Prostate gland (tissue), 2 donors: ENCODE results near the gene RABEPK. TPM values are rescaled to one million over a fixed set of nuclear protein-coding genes. Genes with fewer than 3 reads are reported as not detected.

Source experiments
- DNase-seq: peaks from one replicate; pipeline ENCODE4 v3.0.0-alpha.2; 2019; ENCODE audit warnings: low spot score
- H3K27ac ChIP-seq, 2 donors: fragments of 200-600 bp; sonication (generic); 2 replicates each; pipeline ENCODE4 v1.5.1; 2017 to 2019
- H3K27me3 ChIP-seq: fragments of 200-600 bp; sonication (generic); replicated peaks from 2 replicates; pipeline ENCODE4 v1.5.1; 2019; ENCODE audit not compliant: insufficient read depth
- H3K36me3 ChIP-seq, 2 donors: fragments of 200-600 bp; sonication (generic); 1 replicate in 1 of 2; 2 replicates in 1 of 2; pipeline versions ENCODE4 v1.5.1 to v1.8.1; 2017 to 2019
- H3K4me1 ChIP-seq: fragments of 200-600 bp; sonication (generic); replicated peaks from 2 replicates; pipeline ENCODE4 v1.5.1; 2019
- H3K4me3 ChIP-seq, 2 donors: fragments of 200-600 bp; sonication (generic); 2 replicates each; pipeline ENCODE4 v1.5.1; 2017 to 2019
- H3K9me3 ChIP-seq: fragments of 200-600 bp; sonication (generic); 2 replicates; pipeline ENCODE4 v1.5.1; 2017
- CTCF ChIP-seq, 4 experiments: fragments of 200-600 bp in 2 of 4; fragments of 450-650 bp in 2 of 4; sonication (generic) in 2 of 4; IDR thresholded peaks; 1 replicate in 3 of 4; 2 replicates in 1 of 4; pipeline ENCODE4 v1.5.1; 2016 to 2019; ENCODE audit warnings: antibody characterized with exemption in 4 of 4, mild to moderate bottlenecking in 2 of 4, moderate library complexity in 2 of 4
- POLR2A ChIP-seq: fragments of 450-650 bp; IDR thresholded peaks from one replicate; pipeline ENCODE4 v1.6.1; 2016; ENCODE audit warnings: antibody characterized with exemption, mild to moderate bottlenecking
- POLR2AphosphoS5 ChIP-seq: sonication (generic); formaldehyde crosslinking; IDR thresholded peaks from one replicate; pipeline ENCODE4 v1.6.1; 2017; ENCODE audit warnings: antibody characterized with exemption
- WGBS: methylation state at CpG from one replicate; pipeline ENCODE4 v1.1.5; 2018; 5-methylcytosine and 5-hydroxymethylcytosine counted together
- intact Hi-C: fragments of 100-400 bp; cut with DNase I; formaldehyde crosslinking; loops from one replicate; pipeline ENCODE4 v1.14.2; 2022
- total RNA-seq, 2 donors: library from RNA; depleted of rRNA; stranded (reverse); fragments of >200 nt; gene quantifications; one replicate each; pipeline ENCODE4 v1.1.0, GENCODE V29; 2016

RABEPK gene
- total RNA-seq, 2 donors from 2014 or later = 13.3 to 14.2 TPM

- no peak for TF ChIP-seq CTCF (IDR thresholded peaks at IDR 0.05)
- TF ChIP-seq POLR2A = no peak
- no peak for TF ChIP-seq POLR2AphosphoS5
These were observed 53.9 kb downstream of the RABEPK start for GRCh38 chr9:125254231-125254630.

GRCh38 chr9:125255781-125256391, 55.5 kb downstream of the RABEPK start:
- 15% methylated on average over 2 of the region's 2 CpGs for WGBS
- Histone ChIP-seq H3K27ac (no peak overlapping the region), H3K27me3 (no peaks in the 10 kb centered on the region), H3K4me3 (no peak overlapping the region), H3K9me3 (no peaks in the 10 kb centered on the region), H3K36me3 (no peaks in the 10 kb centered on the region), H3K4me1 (no peaks in the 10 kb centered on the region)
- peak; percentile 16 for DNase-seq
- TF ChIP-seq POLR2A (no peak), POLR2AphosphoS5 (no peak), CTCF (IDR thresholded peaks at IDR 0.05) (peak in 3 of 4 experiments; percentile 12 to 40 (median 36))
- intact Hi-C loops = no loop called here

More at GRCh38 chr9:125254231-125254630, 53.9 kb downstream of the RABEPK start:
- no peaks in the 10 kb centered on the region for H3K9me3 ChIP-seq
- no peaks in the 10 kb centered on the region for H3K4me1 ChIP-seq
- no peak for DNase-seq
- H3K27me3 ChIP-seq = no peaks in the 10 kb centered on the region
- H3K36me3 ChIP-seq = no peaks in the 10 kb centered on the region
- intact Hi-C loops = no loop called here
- H3K4me3 ChIP-seq = no peak overlapping the region
- no peak overlapping the region for H3K27ac ChIP-seq

- Histone ChIP-seq H3K9me3 (no peaks in the 10 kb centered on the region), H3K27ac (no peak overlapping the region), H3K27me3 (no peaks in the 10 kb centered on the region), H3K36me3 (no peaks in the 10 kb centered on the region), H3K4me3 (no peak overlapping the region), H3K4me1 (no peaks in the 10 kb centered on the region)
- 89% methylated on average over 6 of the region's 6 CpGs for WGBS
- DNase-seq = no peak
- no peak for TF ChIP-seq CTCF (IDR thresholded peaks at IDR 0.05)
- TF ChIP-seq POLR2AphosphoS5 = no peak
- TF ChIP-seq POLR2A = no peak
- intact Hi-C loops = no loop called here
These were observed 57.9 kb downstream of the RABEPK start for GRCh38 chr9:125258160-125258785.

GRCh38 chr9:125258832-125259534, 58.6 kb downstream of the RABEPK start:
- H3K9me3 ChIP-seq = no peaks in the 10 kb centered on the region
- intact Hi-C loops = no loop called here
- no peak overlapping the region for H3K27ac ChIP-seq
- DNase-seq = no peak
- H3K36me3 ChIP-seq = no peaks in the 10 kb centered on the region
- WGBS = 75% methylated on average over 2 of the region's 2 CpGs
- no peaks in the 10 kb centered on the region for H3K27me3 ChIP-seq
- no peak overlapping the region for H3K4me3 ChIP-seq
- H3K4me1 ChIP-seq = no peaks in the 10 kb centered on the region
- no peak for TF ChIP-seq CTCF (IDR thresholded peaks at IDR 0.05)

GRCh38 chr9:125260561-125260960, 60.2 kb downstream of the RABEPK start:
- intact Hi-C loops = no loop called here
- DNase-seq = no peak
- no peaks in the 10 kb centered on the region for H3K27me3 ChIP-seq

More at GRCh38 chr9:125260561-125260960, 60.2 kb downstream of the RABEPK start:
- no peak for TF ChIP-seq POLR2AphosphoS5
- no peak for TF ChIP-seq CTCF (IDR thresholded peaks at IDR 0.05)
- no peak for TF ChIP-seq POLR2A
- Histone ChIP-seq H3K4me3 (no peak overlapping the region), H3K27ac (no peak overlapping the region), H3K36me3 (no peaks in the 10 kb centered on the region), H3K4me1 (no peaks in the 10 kb centered on the region), H3K9me3 (no peaks in the 10 kb centered on the region)
